GM18907 (cell line): ENCODE data around the gene NR4A3.

Source experiments
- ATAC-seq: cut with Tn5 transposase; IDR thresholded peaks from one replicate; pipeline ENCODE4 v1.9.1; 2021; ENCODE audit warnings: mild to moderate bottlenecking, moderate library complexity; ENCODE audit not compliant: unreplicated experiment

The NR4A3 gene

DNA sequence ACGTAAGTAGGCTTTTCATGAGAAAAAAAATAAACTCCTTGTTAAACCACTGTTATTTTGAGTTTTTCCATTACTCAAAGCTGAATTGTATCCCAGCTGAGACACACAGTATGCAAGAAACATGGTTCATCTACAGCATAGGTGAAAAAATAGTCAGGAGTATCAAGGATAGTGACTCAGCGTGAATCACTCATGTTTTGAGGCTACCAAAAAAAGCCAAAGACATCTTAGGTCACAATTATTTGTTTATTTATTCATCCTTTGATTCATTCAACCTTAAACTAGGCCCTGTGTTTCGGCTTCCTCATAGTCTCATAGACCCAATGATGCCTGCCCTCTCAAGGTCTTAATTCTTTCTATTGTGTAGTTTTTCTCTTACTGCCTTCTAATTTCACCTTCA lies 51.8 kb downstream of the NR4A3 start:
- ATAC-seq: no peak

DNA sequence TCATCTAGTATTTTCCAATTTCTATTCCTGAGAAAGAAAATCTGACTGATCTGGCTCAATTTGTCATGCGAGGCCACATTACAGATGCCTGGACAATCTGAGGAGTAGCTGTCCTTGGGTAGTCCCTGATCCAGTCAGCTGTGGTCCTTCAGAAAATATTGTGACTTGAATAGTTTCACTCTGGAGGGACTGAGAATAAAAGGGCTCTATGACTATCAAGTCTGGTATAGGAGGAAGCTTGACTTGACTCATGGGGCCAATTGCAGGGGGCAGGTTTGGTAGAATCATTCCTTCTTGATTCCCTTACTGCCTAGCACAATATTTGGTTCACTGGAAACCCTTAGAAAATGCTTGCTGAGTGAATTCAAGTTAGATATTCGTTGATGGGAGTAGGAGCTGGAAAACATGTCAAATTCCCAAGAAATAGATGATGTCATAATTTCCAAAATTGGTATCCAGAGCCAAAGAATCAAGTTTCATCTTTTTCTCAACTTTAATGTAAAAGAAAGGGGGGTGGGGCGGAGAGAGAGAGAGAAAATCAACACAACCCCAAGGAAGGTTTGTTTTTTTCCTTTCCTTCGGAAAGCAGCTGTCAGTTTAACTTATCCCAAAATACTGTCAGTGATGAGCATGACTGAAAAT lies 52.4 kb downstream of the NR4A3 start:
- no peak for ATAC-seq

DNA sequence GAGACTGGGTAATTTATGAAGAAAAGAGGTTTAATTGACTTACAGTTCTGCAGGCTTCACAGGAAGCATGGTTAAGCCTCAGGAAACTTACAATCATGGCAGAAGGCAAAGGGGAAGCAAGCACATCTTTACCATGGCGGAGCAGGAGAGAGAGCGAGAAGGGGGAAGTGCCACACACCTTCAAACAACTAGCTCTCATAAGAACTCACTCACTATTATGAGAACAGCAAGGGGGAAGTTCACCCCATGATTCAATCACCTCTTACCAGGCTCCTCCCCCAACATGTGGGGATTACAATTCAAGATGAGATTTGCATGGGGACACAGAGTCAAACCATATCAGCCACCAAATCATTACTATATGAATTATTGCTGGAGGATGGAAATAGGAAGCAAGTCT lies 54.5 kb downstream of the NR4A3 start:
- ATAC-seq: no peak

DNA sequence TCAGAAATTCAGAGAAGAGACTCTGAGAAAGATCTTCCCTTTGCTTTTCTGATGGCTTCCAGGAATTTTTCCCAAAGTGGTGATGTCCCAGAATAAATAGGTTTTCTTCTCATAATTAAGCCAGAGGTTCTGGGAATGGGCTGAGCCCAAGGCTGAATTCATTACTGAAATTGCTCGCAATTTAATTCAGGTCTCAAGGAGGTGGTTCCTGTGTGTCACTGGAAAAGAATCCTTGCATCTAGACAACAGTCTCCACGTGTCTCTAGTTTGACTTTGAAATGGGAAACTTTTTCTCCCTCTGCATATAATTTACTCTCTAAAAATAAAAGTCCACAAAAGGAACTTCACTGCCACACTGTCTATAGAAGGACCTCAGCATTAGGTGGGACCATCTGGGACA lies 57.0 kb downstream of the NR4A3 start:
- no peak for ATAC-seq

DNA sequence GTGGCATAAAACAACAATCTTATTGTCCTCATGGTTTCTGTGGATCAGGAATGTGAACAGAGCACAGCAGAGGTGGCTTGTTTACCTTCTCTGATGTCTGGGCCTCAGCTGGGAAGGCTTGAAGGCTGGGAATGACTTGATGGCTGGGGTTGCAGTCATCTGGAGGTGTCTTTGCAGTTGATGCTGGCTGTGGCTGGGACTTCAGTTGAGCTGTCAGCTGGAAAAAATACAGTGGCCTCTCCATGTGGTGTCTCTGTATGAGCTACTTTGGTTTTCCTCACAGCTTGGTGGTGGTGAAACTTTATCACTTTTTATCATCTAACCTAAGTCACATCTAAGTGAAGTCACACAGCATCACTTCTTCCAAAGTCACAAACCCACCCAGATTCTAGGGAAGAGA lies 60.1 kb downstream of the NR4A3 start:
- ATAC-seq: no peak

DNA sequence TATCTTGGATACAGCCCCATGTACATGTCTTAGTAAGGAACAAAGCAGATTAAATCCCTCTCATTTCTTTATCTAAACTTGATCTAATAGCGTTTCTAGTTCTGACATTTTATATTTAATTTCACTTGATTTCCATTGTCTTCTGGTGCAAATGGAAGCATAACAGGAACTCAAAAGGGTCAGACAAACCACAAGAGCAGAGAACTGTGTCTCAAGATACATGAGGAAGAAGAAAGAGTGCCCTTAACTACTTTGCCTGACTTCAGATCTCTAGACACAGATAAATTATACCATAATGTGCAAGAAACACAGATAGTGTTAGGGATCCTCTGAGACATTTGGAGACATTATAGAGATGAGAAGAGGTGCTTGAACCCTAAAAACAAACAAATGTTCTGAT lies 64.1 kb downstream of the NR4A3 start:
- no peak for ATAC-seq

DNA sequence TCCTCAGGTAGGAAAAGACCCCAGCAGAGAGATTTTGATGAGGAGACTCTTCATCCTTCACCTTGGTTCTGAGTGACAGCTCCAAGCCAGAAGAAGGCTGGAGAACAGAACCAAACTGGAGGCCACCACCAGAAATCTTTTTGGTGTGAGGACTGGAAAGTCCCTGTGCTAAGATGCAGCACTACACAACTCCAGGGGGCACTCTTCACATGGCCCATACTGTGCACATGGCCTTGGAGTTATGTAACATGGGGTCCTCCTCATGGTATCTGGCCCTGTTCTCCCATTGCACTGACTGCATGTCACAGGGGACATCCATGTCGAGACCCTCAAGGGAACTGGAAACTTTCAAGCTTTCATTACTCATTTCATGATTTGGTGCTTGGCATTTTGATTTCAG lies 67.4 kb downstream of the NR4A3 start:
- ATAC-seq: no peak

DNA sequence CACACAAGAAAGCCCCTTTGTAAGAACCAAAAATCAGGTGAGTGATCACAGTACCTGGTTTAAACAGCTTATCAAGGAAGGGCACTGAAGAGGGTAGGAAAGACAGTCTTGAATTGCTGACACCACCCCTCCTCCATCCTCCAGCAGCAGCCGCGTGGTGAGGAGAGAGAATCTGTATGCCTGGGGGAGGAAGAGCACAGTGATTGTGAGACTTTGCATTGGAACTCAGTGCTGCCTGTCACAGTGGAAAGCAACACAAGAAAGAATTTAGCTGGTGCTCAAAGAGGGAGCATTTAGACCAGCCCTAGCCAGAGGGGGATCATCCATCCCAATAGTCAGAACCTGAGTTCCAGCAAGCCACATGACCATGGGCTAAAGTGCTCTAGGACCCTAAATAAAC lies 73.1 kb downstream of the NR4A3 start:
- no peak for ATAC-seq

DNA sequence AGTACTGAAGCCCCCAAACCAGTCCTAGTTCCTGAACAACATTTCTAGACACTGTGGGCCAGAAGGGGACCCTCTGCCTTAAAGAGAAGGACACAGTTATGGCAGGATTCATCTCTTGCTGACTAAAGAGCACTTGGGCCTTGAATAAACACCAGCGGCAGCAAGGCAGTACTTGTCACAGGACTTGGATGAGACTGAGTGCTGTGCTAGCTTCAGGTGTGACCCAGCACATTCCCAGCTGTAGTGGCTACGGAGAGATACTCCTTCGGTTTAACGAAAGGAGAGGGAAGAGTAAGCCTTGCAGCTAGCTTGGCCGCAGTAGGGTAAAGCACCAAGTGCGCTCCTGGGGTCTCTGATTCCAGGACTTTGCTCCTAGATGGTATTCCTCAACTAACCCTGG lies 73.8 kb downstream of the NR4A3 start:
- no peak for ATAC-seq

DNA sequence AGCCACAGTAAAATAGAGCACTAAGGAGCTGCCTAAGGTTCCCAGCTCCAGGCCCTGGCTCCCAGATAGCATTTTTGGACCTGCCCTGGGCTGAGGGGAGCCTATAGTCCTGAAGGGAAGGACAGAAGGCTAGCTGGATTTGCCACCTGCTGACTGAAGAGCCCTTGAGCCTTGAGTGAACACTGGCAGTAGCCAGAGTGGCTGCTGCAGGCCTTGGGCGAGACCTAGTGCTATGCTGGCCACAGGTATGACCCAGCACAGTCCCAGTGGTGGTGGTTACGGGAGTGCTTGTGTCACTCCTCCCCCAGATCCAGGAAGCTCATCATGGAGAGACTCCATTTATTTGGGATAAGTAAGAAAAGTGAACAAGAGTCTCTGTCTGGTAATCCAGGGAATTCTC lies 74.4 kb downstream of the NR4A3 start:
- no peak for ATAC-seq

DNA sequence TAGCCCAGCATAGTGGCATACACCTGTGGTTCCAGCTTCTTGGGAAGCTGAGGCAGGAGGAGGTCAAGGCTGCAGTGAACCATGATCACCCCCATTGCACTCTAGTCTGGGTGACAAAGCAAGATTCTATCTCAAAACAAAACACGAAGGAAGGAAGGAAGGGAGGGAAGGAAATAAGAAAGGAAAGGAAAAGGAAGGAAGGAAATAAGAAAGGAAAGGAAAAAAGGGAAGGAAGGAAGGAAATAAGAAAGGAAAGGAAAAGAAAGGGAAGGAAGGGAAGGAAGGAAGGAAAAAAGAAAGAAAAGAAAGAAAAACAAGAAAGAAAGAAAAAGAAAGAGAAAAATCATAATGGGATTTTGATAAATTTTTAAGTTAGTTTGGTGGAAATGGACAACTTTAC lies 81.7 kb downstream of the NR4A3 start:
- ATAC-seq: no peak

DNA sequence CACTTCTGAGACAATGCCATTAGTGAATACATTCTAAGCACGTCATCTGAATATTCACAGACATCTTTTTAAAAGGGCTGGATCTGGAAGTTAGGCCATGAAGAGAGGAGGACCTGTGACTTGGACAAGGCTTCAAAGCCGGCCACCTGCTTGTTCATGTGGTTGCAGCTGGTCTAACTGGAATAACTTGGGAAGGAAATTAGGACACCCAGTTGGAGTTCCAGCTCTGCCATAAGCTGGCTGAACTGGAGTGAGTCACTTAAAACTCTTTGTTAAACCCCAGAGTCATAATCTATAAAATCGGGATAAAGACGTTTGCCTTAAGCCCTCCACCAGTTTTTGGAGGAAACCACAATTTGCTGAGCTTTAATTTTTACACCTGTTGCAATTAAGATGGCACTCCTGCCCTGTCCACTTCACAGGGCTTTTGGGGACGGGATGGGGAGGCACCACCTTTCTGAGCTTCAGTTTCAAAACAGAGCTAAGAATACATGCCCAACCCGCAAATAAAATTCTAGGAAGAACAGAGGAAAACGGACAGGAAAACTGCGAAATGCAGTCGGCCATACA lies 84.2 kb downstream of the NR4A3 start:
- ATAC-seq: no peak

DNA sequence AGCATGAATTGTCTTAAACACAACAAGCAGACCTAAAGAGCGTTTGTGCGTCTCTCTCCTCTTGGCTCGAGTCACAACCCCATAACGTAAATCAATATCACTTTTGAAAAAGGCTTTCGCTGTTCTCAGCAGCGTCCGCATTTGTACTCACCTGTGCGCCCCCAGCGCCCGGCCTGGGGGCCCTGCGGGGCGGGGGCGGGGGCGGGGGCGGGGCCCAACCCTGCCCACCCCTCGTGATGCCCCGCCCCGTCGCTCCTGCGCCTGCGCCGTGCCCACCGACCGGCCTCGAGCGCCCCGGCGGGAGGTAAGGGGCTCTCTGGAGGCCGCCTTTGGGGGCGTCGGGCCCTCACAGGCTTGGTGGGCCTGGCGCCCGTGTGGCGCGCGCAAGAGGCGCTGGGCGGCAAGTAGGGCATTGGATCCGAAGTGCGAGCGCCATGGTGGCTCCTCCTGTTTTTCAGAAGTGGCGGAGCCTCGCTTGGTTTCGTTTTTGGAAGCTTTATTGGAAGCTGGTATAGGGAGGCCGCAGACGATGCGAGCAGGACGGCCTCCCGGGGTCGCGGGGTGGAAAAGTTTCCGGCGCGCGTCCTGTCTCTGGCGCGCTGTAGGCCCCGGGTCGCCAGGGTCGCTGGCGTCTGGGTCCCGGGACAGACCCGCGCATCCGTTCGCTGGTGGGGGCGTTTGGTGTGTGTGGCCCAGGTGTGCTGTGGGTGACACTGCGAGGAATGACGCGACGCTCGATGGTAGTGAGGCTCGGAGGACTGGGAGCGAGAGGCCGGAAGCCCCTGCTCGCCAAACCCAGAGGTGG lies 84.9 kb downstream of the NR4A3 start, which contains the start of gene STX17:
STX17 (plus strand) TSS at position 252 of the 805 bp plus-strand sequence. CDS start 8,586 bp downstream, outside the sequence.
- ATAC-seq: peak; percentile 91

DNA sequence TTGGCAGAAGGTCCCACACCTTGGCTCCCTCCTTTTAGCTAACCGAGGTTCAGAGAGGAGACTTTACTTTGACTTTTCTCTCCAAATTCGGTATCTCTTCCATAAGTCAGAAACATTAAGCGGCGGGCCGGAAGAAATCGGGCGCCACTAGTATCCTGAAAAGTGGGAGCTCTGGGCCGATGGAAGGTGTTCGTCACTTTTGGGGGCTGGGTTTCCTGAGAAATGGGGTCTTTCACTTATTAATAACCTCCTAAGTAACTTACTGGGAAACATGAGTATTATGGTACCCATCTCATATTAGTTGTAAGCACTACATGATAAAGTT lies 85.5 kb downstream of the NR4A3 start:
- peak; percentile 15 for ATAC-seq

DNA sequence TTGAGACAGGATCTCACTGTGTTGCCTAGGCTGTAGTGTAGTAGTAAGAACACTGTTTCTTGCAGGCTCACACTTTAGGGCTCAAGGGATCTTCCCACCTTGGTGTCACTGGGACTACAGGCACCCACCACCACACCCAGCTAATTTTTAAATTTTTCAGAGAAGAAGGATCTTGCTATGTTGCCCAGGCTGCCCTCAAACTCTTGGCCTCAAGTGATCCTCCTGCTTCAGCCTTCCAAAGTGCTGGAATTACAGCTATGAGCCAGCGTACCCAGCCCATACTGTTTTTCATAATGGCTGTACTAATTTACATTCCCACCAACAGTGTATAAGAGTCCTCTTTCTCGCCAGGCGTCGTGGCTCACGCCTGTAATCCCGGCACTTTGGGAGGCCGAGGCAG lies 89.9 kb downstream of the NR4A3 start:
- no peak for ATAC-seq
